Measurements from ENCODE around the gene TPSB2.
"Not testable (repeated sequence)": the region's sequence is repeated elsewhere in the genome, so short reads cannot be mapped to it uniquely, and the experiment has no call there.

Gene TPSB2

GRCh38 chr16:1240436-1240835 lies 10.5 kb upstream of the TPSB2 start, which contains the start of gene TPSAB1:
TPSAB1 (plus strand) TSS chr16:1240705; CDS start chr16:1240939, 234 bp downstream.
- DNase-seq (ENCODE audit: low read depth) = not testable (repeated sequence)

GRCh38 chr16:1239575-1239974 lies 9.6 kb upstream of the TPSB2 start:
- not testable (repeated sequence) for DNase-seq (ENCODE audit: low read depth)

GRCh38 chr16:1238909-1239308 lies 8.9 kb upstream of the TPSB2 start:
- DNase-seq (ENCODE audit: low read depth) = not testable (repeated sequence)

- no peak for DNase-seq (ENCODE audit: low read depth)
Observed at GRCh38 chr16:1237990-1238389, 8.0 kb upstream of the TPSB2 start.

- not testable (repeated sequence) for DNase-seq (ENCODE audit: low read depth)
Observed at GRCh38 chr16:1236659-1237058, 6.7 kb upstream of the TPSB2 start.

- DNase-seq (ENCODE audit: low read depth) = not testable (repeated sequence)
Observed at GRCh38 chr16:1232049-1232748, 2.2 kb upstream of the TPSB2 start.

- DNase-seq (ENCODE audit: low read depth) = not testable (repeated sequence)
Observed at GRCh38 chr16:1231301-1231700, 1.3 kb upstream of the TPSB2 start.

GRCh38 chr16:1230471-1231212 lies 658 bp upstream of the TPSB2 start:
- DNase-seq (ENCODE audit: low read depth) = not testable (repeated sequence)

GRCh38 chr16:1229476-1229875 lies 508 bp downstream of the TPSB2 start:
- not testable (repeated sequence) for DNase-seq (ENCODE audit: low read depth)

- DNase-seq (ENCODE audit: low read depth) = not testable (repeated sequence)
Observed at GRCh38 chr16:1228227-1228626, 1.8 kb downstream of the TPSB2 start.

GRCh38 chr16:1226692-1227091 lies 3.3 kb downstream of the TPSB2 start:
- not testable (repeated sequence) for DNase-seq (ENCODE audit: low read depth)

GRCh38 chr16:1225728-1226311 lies 4.2 kb downstream of the TPSB2 start:
- not testable (repeated sequence) for DNase-seq (ENCODE audit: low read depth)

GRCh38 chr16:1225051-1225451 lies 4.9 kb downstream of the TPSB2 start, which contains the start of gene TPSG1:
TPSG1 (minus strand) TSS chr16:1225268; CDS start chr16:1225252, 16 bp downstream.
- no peak for DNase-seq (ENCODE audit: low read depth)

GRCh38 chr16:1224558-1224957 lies 5.4 kb downstream of the TPSB2 start:
- no peak for DNase-seq (ENCODE audit: low read depth)

- DNase-seq (ENCODE audit: low read depth) = no peak
Observed at GRCh38 chr16:1223355-1224214, 6.4 kb downstream of the TPSB2 start.

- no peak for DNase-seq (ENCODE audit: low read depth)
Observed at GRCh38 chr16:1222553-1223354, 7.2 kb downstream of the TPSB2 start.

- no peak for DNase-seq (ENCODE audit: low read depth)
Observed at GRCh38 chr16:1221628-1222552, 8.1 kb downstream of the TPSB2 start.

- no peak for DNase-seq (ENCODE audit: low read depth)
Observed at GRCh38 chr16:1220841-1221627, 8.9 kb downstream of the TPSB2 start.
